ENCODE results near the gene PLGRKT. TPM values are rescaled to one million over a fixed set of nuclear protein-coding genes. Genes with fewer than 3 reads are reported as not detected.
"Not testable (repeated sequence)": the region's sequence is repeated elsewhere in the genome, so short reads cannot be mapped to it uniquely, and the experiment has no call there.

Gene PLGRKT
- total RNA-seq, 1 donor from 2014 or later: 11.1 TPM

DNA sequence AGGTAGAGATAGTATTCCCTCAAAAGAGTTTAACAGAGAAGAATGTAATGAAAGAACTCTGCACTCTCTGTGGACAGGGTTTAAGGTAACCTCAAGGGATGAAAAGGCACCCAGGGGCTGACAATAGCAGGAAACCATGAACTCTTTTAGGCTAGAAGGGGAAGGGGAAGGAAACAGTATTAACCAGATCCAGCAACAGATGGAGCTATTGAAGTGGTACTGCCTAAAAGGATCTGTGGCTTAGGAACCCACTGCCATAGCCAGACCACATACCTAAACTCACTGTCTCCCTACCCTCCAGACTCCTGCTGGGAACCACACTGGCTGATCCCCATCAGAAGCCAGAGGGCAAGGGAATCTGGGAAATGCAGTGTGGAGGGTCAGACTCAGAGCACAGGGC is 35.5 kb downstream of the PLGRKT start:
- TF ChIP-seq, protein P1, sequence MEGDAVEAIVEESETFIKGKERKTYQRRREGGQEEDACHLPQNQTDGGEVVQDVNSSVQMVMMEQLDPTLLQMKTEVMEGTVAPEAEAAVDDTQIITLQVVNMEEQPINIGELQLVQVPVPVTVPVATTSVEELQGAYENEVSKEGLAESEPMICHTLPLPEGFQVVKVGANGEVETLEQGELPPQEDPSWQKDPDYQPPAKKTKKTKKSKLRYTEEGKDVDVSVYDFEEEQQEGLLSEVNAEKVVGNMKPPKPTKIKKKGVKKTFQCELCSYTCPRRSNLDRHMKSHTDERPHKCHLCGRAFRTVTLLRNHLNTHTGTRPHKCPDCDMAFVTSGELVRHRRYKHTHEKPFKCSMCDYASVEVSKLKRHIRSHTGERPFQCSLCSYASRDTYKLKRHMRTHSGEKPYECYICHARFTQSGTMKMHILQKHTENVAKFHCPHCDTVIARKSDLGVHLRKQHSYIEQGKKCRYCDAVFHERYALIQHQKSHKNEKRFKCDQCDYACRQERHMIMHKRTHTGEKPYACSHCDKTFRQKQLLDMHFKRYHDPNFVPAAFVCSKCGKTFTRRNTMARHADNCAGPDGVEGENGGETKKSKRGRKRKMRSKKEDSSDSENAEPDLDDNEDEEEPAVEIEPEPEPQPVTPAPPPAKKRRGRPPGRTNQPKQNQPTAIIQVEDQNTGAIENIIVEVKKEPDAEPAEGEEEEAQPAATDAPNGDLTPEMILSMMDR (IDR thresholded peaks at IDR 0.05): no peak
- DNase-seq (ENCODE audit: low spot score): no peak
- peaks cover 14% of the 10 kb centered on the region for H3K36me3 Mint-ChIP-seq (ENCODE audit: low read depth)
- H3K4me1 Mint-ChIP-seq (ENCODE audit: low read depth): no peaks in the 10 kb centered on the region
- H3K4me3 Mint-ChIP-seq (ENCODE audit: unreplicated experiment): no peak overlapping the region
- H3K9me3 Mint-ChIP-seq (ENCODE audit: low read depth): peaks cover 21% of the 10 kb centered on the region
- H3K27ac Mint-ChIP-seq (ENCODE audit: unreplicated experiment): no peak overlapping the region
- no peaks in the 10 kb centered on the region for H3K27me3 Mint-ChIP-seq (ENCODE audit: low read depth)

DNA sequence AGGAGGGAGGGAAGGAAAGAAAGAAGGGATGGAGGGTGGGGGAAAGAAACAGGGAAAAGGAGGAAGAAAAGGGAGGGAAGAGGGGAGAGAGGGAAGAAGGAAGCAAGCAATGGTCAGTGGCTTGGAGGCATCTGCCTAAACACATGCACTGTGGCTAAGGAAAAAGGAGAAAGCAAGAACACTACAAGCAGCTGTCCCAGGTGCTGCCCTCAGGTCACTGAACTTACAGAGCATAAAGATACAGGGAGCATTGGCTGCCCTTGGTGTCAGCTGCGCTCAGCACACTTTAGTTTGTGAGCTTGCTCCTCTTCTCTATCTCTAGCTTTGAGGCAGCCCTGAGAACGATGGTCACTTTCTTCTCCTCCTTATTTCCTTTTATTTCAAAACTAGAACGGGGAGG is 40.2 kb downstream of the PLGRKT start:
- not testable (repeated sequence) for H3K27ac Mint-ChIP-seq (ENCODE audit: unreplicated experiment); H3K4me1 Mint-ChIP-seq (ENCODE audit: low read depth); H3K36me3 Mint-ChIP-seq (ENCODE audit: low read depth); DNase-seq (ENCODE audit: low spot score); H3K9me3 Mint-ChIP-seq (ENCODE audit: low read depth); H3K4me3 Mint-ChIP-seq (ENCODE audit: unreplicated experiment); H3K27me3 Mint-ChIP-seq (ENCODE audit: low read depth)

DNA sequence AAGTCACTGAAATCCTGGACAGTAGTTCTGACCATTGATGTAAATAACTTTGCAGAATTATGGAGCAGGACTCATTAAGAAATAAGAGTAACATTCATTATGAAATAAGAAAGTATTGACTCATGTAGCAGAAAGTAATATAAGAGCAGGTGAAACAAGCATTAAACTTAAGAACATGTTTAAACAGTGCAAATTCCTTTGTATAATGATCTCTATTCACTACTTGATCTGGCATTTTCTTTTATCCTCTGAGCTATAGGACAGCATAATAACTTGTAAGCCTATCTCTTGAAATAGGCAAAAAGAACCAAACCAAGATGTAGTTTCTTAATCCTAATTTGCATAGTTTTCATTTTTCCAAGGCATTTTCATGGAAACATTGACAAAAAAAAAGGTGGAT is 42.3 kb downstream of the PLGRKT start:
- Mint-ChIP-seq H3K27me3 (ENCODE audit: low read depth) (no peaks in the 10 kb centered on the region), H3K9me3 (ENCODE audit: low read depth) (no peaks in the 10 kb centered on the region), H3K36me3 (ENCODE audit: low read depth) (peaks cover 1% of the 10 kb centered on the region), H3K4me1 (ENCODE audit: low read depth) (peaks cover 4% of the 10 kb centered on the region), H3K4me3 (ENCODE audit: unreplicated experiment) (no peak overlapping the region), H3K27ac (ENCODE audit: unreplicated experiment) (no peak overlapping the region)
- TF ChIP-seq, protein P1 (IDR thresholded peaks at IDR 0.05): no peak
- DNase-seq (ENCODE audit: low spot score): no peak

DNA sequence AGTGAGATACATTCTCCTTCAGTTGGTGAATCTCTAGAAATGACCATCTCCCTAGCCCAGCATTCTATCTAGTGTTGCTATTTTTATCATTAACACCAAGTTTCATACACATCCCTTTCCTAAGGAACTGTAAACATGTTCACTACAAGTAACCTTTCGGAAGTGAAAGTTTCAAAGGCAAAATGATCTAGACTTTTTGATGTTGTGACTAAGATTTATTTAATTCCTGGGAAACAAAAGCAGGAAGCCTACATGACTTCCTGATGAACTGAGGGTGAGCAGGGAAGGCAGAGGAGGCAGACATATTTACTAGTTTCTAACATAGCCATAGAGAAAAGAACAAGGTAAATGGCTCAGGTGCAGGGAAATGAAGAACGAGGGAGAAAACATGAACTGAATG is 43.7 kb downstream of the PLGRKT start:
- H3K36me3 Mint-ChIP-seq (ENCODE audit: low read depth); H3K4me3 Mint-ChIP-seq (ENCODE audit: unreplicated experiment); DNase-seq (ENCODE audit: low spot score); H3K27ac Mint-ChIP-seq (ENCODE audit: unreplicated experiment); H3K27me3 Mint-ChIP-seq (ENCODE audit: low read depth); H3K9me3 Mint-ChIP-seq (ENCODE audit: low read depth): not testable (repeated sequence)
- peaks cover 11% of the 10 kb centered on the region for H3K4me1 Mint-ChIP-seq (ENCODE audit: low read depth)

DNA sequence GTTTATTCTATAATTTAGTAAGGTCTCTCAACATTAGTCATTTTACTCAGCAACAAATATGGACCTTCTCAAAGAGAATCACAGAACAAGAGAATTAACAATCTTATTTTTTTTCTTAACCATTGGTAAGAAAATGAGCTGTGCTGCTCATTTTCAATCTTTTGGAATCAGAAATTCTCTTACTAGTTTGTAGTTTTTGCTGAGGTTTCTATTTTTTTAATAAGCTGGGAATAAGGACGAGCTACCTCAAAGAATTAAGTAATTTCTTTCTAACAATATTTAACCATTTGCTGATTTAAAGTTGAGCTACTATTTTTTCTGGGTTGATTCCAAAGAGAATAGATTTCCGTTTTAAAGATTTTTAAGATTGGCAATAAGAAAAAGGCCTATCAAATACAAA is 44.2 kb downstream of the PLGRKT start:
- Mint-ChIP-seq H3K36me3 (ENCODE audit: low read depth) (peaks cover 1% of the 10 kb centered on the region), H3K9me3 (ENCODE audit: low read depth) (no peaks in the 10 kb centered on the region), H3K4me1 (ENCODE audit: low read depth) (peaks cover 16% of the 10 kb centered on the region), H3K27me3 (ENCODE audit: low read depth) (no peaks in the 10 kb centered on the region), H3K4me3 (ENCODE audit: unreplicated experiment) (no peak overlapping the region), H3K27ac (ENCODE audit: unreplicated experiment) (no peak overlapping the region)
- TF ChIP-seq, protein P1 (IDR thresholded peaks at IDR 0.05): no peak
- no peak for DNase-seq (ENCODE audit: low spot score)

DNA sequence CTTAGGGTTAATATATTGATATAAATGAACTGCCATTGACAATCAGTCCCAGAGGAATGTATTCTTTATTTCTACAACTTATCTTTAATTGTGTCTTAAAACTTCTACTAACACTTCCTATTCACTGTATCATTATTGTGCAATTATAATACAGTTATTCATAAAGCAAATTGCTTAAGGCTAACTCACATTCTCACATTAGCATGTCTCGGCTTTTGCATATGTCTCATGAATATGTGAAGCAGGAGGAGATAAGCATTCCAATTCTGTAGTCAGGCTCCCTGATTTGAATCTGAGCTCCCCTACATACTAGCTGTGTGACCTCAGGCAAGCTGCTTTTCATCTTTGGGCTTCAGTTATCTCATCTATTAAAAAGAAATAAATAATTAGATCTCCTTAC is 45.4 kb downstream of the PLGRKT start:
- Mint-ChIP-seq H3K9me3 (ENCODE audit: low read depth) (no peaks in the 10 kb centered on the region), H3K4me3 (ENCODE audit: unreplicated experiment) (no peak overlapping the region), H3K27me3 (ENCODE audit: low read depth) (no peaks in the 10 kb centered on the region), H3K36me3 (ENCODE audit: low read depth) (peaks cover 1% of the 10 kb centered on the region), H3K4me1 (ENCODE audit: low read depth) (peaks cover 28% of the 10 kb centered on the region), H3K27ac (ENCODE audit: unreplicated experiment) (no peak overlapping the region)
- TF ChIP-seq, protein P1 (IDR thresholded peaks at IDR 0.05): no peak
- DNase-seq (ENCODE audit: low spot score): no peak

All from chondrocyte (in vitro differentiated cells).